ENCODE results near the gene GATA6.

Gene GATA6

GRCh38 chr18:22169011-22169888 lies at the start of gene GATA6:
Gene GATA6 (plus strand): TSS chr18:22169589. CDS start chr18:22171145, 1,556 bp downstream.
- DNase-seq (ENCODE audit: low read depth, low spot score), result no peak

- DNase-seq (ENCODE audit: low read depth, low spot score), result no peak
Measured at GRCh38 chr18:22124970-22125369, 44.4 kb upstream of the GATA6 start.

GRCh38 chr18:22128954-22129353 lies 40.4 kb upstream of the GATA6 start:
- no peak for DNase-seq (ENCODE audit: low read depth, low spot score)

- no peak for DNase-seq (ENCODE audit: low read depth, low spot score)
Measured at GRCh38 chr18:22129778-22130177, 39.6 kb upstream of the GATA6 start.

- no peak for DNase-seq (ENCODE audit: low read depth, low spot score)
Measured at GRCh38 chr18:22132258-22132657, 37.1 kb upstream of the GATA6 start.

- no peak for DNase-seq (ENCODE audit: low read depth, low spot score)
Measured at GRCh38 chr18:22132763-22133162, 36.6 kb upstream of the GATA6 start.

GRCh38 chr18:22136395-22136794 lies 33.0 kb upstream of the GATA6 start:
- DNase-seq (ENCODE audit: low read depth, low spot score), result no peak

GRCh38 chr18:22141211-22141610 lies 28.2 kb upstream of the GATA6 start:
- no peak for DNase-seq (ENCODE audit: low read depth, low spot score)

GRCh38 chr18:22143347-22144340 lies 25.7 kb upstream of the GATA6 start:
- no peak for DNase-seq (ENCODE audit: low read depth, low spot score)

- no peak for DNase-seq (ENCODE audit: low read depth, low spot score)
Measured at GRCh38 chr18:22145160-22145559, 24.2 kb upstream of the GATA6 start.

GRCh38 chr18:22149710-22150109 lies 19.7 kb upstream of the GATA6 start:
- no peak for DNase-seq (ENCODE audit: low read depth, low spot score)

GRCh38 chr18:22152093-22152492 lies 17.3 kb upstream of the GATA6 start:
- DNase-seq (ENCODE audit: low read depth, low spot score), result no peak

- DNase-seq (ENCODE audit: low read depth, low spot score), result no peak
Measured at GRCh38 chr18:22153428-22153827, 16.0 kb upstream of the GATA6 start.

GRCh38 chr18:22155584-22155983 lies 13.8 kb upstream of the GATA6 start:
- DNase-seq (ENCODE audit: low read depth, low spot score), result no peak

GRCh38 chr18:22159014-22159413 lies 10.4 kb upstream of the GATA6 start:
- DNase-seq (ENCODE audit: low read depth, low spot score), result no peak

GRCh38 chr18:22161090-22161489 lies 8.3 kb upstream of the GATA6 start:
- DNase-seq (ENCODE audit: low read depth, low spot score), result no peak

- DNase-seq (ENCODE audit: low read depth, low spot score), result no peak
Measured at GRCh38 chr18:22163416-22164161, 5.8 kb upstream of the GATA6 start.

- no peak for DNase-seq (ENCODE audit: low read depth, low spot score)
Measured at GRCh38 chr18:22164337-22165048, 4.9 kb upstream of the GATA6 start.

- DNase-seq (ENCODE audit: low read depth, low spot score), result no peak
Measured at GRCh38 chr18:22165049-22165602, 4.3 kb upstream of the GATA6 start.

- DNase-seq (ENCODE audit: low read depth, low spot score), result no peak
Measured at GRCh38 chr18:22165603-22166068, 3.8 kb upstream of the GATA6 start.

Data from iPS DF 19.7 (cell line).